K562 (cell line): ENCODE results near the gene PARD3B. TPM values are rescaled to one million over a fixed set of nuclear protein-coding genes. Genes with fewer than 3 reads are reported as not detected.

Source experiments
- ATAC-seq: fragments of 200-7000 bp; cut with Tn5 transposase; 3 replicates; pipeline ENCODE4 v1.9.1; 2020; ENCODE audit warnings: moderate library complexity
- BruUV-seq: library from RNA; stranded (reverse); fragments of 400-500 nt; replicated peaks from 2 replicates; lab custom pipeline; 2021; lab: Mats Ljungman, UMichigan
- CTCF ChIA-PET: fragments of 300-600 bp; formaldehyde crosslinking; extraction: SDS; loops from one replicate; lab custom pipeline; 2021; ENCODE audit warnings: low intra/inter-chr PET ratio; lab: Yijun Ruan, JAX
- POLR2A ChIA-PET: fragments of 300-600, 350-650 bp; sonication (Branson Sonifier 250); formaldehyde crosslinking; extraction: SDS; loops from one replicate; lab custom pipeline; 2021; ENCODE audit warnings: antibody characterized with exemption, inconsistent platforms; lab: Yijun Ruan, JAX
- DNase-seq, 4 experiments: peaks; one replicate each; pipeline versions ENCODE4 v3.0.0 to v3.0.0-alpha.2; 2011 to 2018; ENCODE audit warnings: low spot score in 3 of 4, mixed read lengths in 3 of 4; ENCODE audit errors: extremely low read depth in 1 of 4
- FAIRE-seq: peaks from 2 replicates; lab custom pipeline; 2011; peaks lifted over from hg19 to GRCh38; lab: Jason Lieb, UNC
- H2AFZ ChIP-seq: 2 replicates; pipeline ENCODE4 v1.6.0; 2011; ENCODE audit warnings: low read depth, low read length, control low read depth, inconsistent platforms
- H3K27ac ChIP-seq: fragments of 200-600 bp; 3 replicates; pipeline ENCODE4 v1.8.0; 2011; ENCODE audit warnings: low read depth, mild to moderate bottlenecking, control low read depth, inconsistent platforms, low read length, moderate library complexity, mixed read lengths; ENCODE audit errors: extremely low read depth
- H3K27me3 ChIP-seq, 2 experiments: fragments of 300-600 bp in 1 of 2; 2 replicates in 1 of 2; 3 replicates in 1 of 2; pipeline versions ENCODE4 v1.6.0 to v1.8.0; 2011; ENCODE audit warnings: inconsistent platforms in 2 of 2, low read length in 2 of 2, mild to moderate bottlenecking in 1 of 2, mixed read lengths in 1 of 2, moderate library complexity in 1 of 2; ENCODE audit not compliant: control insufficient read depth in 2 of 2, insufficient read depth in 2 of 2
- H3K36me3 ChIP-seq: fragments of 300-600 bp; 3 replicates; pipeline ENCODE4 v1.8.0; 2011; ENCODE audit warnings: mild to moderate bottlenecking, low read length, inconsistent platforms; ENCODE audit not compliant: control insufficient read depth, insufficient read depth
- H3K4me1 ChIP-seq, 2 experiments: fragments of 200-600 bp in 1 of 2; replicated peaks in 1 of 2; 2 replicates in 1 of 2; 3 replicates in 1 of 2; pipeline versions ENCODE4 v1.5.1 to v1.8.0; 2011; ENCODE audit warnings: inconsistent platforms in 2 of 2, low read length in 2 of 2, mild to moderate bottlenecking in 1 of 2, mixed read lengths in 1 of 2, moderate library complexity in 1 of 2; ENCODE audit not compliant: control insufficient read depth in 2 of 2, insufficient read depth in 2 of 2
- H3K4me2 ChIP-seq: 2 replicates; pipeline ENCODE4 v1.6.1; 2011; ENCODE audit warnings: low read length, control low read depth, inconsistent platforms, mixed read lengths; ENCODE audit not compliant: insufficient read depth
- H3K4me3 ChIP-seq: fragments of 200-600 bp; sonication (generic), shearing (Covaris generic); 2 replicates; pipeline ENCODE4 v1.5.1; 2016; ENCODE audit warnings: control low read depth, inconsistent platforms
- H3K79me2 ChIP-seq: fragments of 200-600 bp; 3 replicates; pipeline ENCODE4 v1.8.0; 2011; ENCODE audit warnings: low read length, inconsistent platforms; ENCODE audit not compliant: control insufficient read depth, insufficient read depth
- H3K9ac ChIP-seq, 2 experiments: 2 replicates each; pipeline versions ENCODE4 v1.6.0 to v1.6.1; 2011; ENCODE audit warnings: low read depth in 2 of 2, low read length in 2 of 2, control low read depth in 1 of 2, inconsistent platforms in 1 of 2, mild to moderate bottlenecking in 1 of 2, mixed read lengths in 1 of 2; ENCODE audit not compliant: insufficient read depth in 1 of 2
- H3K9me1 ChIP-seq: one replicate; pipeline ENCODE4 v1.6.0; 2011; ENCODE audit warnings: inconsistent platforms, mild to moderate bottlenecking, low read length, moderate library complexity; ENCODE audit not compliant: control insufficient read depth, insufficient read depth
- H3K9me3 ChIP-seq: replicated peaks from 2 replicates; pipeline ENCODE4 v1.5.1; 2011; ENCODE audit warnings: low read depth, low read length, inconsistent platforms; ENCODE audit not compliant: control insufficient read depth, insufficient read depth
- H4K20me1 ChIP-seq: replicated peaks from 2 replicates; pipeline ENCODE4 v1.6.1; 2011; ENCODE audit warnings: low read length, inconsistent platforms, mixed read lengths; ENCODE audit not compliant: control insufficient read depth, insufficient read depth
- CBX8 ChIP-seq: fragments of 200-600 bp; sonication (generic); IDR thresholded peaks from 2 replicates; pipeline ENCODE4 v1.6.1; 2012; ENCODE audit warnings: borderline replicate concordance, mixed run types, low read depth, mild to moderate bottlenecking, moderate library complexity, mixed read lengths, low read length, control low read depth, inconsistent platforms; ENCODE audit not compliant: poor library complexity, severe bottlenecking; ENCODE audit errors: extremely low read depth
- CLOCK ChIP-seq: fragments of 250-450 bp; sonication (Bioruptor Pico); IDR thresholded peaks from 2 replicates; pipeline ENCODE4 v1.4.0; 2020; ENCODE audit warnings: mild to moderate bottlenecking, moderate library complexity, borderline replicate concordance
- EHMT2 ChIP-seq: fragments of 450-650 bp; IDR thresholded peaks from 2 replicates; pipeline ENCODE4 v1.6.1; 2018; ENCODE audit warnings: antibody characterized with exemption
- NFE2 ChIP-seq: IDR thresholded peaks from 2 replicates; pipeline ENCODE4 v1.6.1; 2014; ENCODE audit warnings: antibody characterized with exemption, low read depth
- PPARD ChIP-seq: fragments of 250-450 bp; sonication (Bioruptor Pico); IDR thresholded peaks from 2 replicates; pipeline ENCODE4 v1.8.0; 2022; ENCODE audit warnings: inconsistent platforms, mild to moderate bottlenecking, moderate library complexity
- RERE ChIP-seq: sonication (generic); formaldehyde crosslinking; IDR thresholded peaks from 2 replicates; pipeline ENCODE4 v1.8.0; 2023; ENCODE audit warnings: missing genetic modification reagents, mild to moderate bottlenecking, borderline replicate concordance
- THRAP3 ChIP-seq: fragments of 450-650 bp; IDR thresholded peaks from 2 replicates; pipeline ENCODE4 v1.6.1; 2016; ENCODE audit warnings: mild to moderate bottlenecking, inconsistent platforms, borderline replicate concordance
- WGBS: fragments of 100-300 bp; shearing (Covaris generic); methylation state at CpG from one replicate; pipeline ENCODE4 v1.1.6; 2016; ENCODE audit warnings: low coverage, mixed read lengths; ENCODE audit not compliant: insufficient coverage; ENCODE audit errors: missing lambda C conversion rate; 5-methylcytosine and 5-hydroxymethylcytosine counted together
- in situ Hi-C: fragments of 300-500 bp; cut with MboI; formaldehyde crosslinking; loops from 4 replicates; pipeline ENCODE4 v1.15.0; 2018; ENCODE audit warnings: inconsistent platforms, mixed read lengths
- intact Hi-C: fragments of 100-400 bp; cut with micrococcal nuclease; formaldehyde crosslinking; loops from 2 replicates; pipeline ENCODE4 v1.14.2; 2022
- polyA plus RNA-seq, 8 experiments: library from polyadenylated mRNA; depleted of rRNA in 4 of 8; stranded (reverse) in 5 of 8; unstranded in 3 of 8; fragments of >200 nt; fragmentation: Nextera tagmentation in 2 of 8; fragmentation: Illumina TruSeq in 1 of 8; extraction: Ambion mirVana in 2 of 8; extraction: Trizol in 1 of 8; gene quantifications; 2 replicates each; pipeline versions ENCODE4 v1.2.1 to v1.2.3, GENCODE V29; 2011 to 2014; ENCODE audit warnings: inconsistent platforms in 1 of 8, missing spikeins in 1 of 8
- total RNA-seq, 7 experiments: library from RNA; depleted of rRNA in 6 of 7; stranded (reverse); fragments of >200 nt in 6 of 7; fragmentation: Illumina TruSeq in 2 of 7; extraction: Trizol in 2 of 7; gene quantifications; 2 replicates each; pipeline versions ENCODE4 v1.2.1 to v1.2.3, GENCODE V29; 2011 to 2021; ENCODE audit warnings: low replicate concordance in 1 of 7
- TF ChIP-seq, protein P1 (sequence below): fragments of 250-450 bp; sonication (Bioruptor Pico); IDR thresholded peaks from 2 replicates; pipeline ENCODE4 v1.4.0; 2020; ENCODE audit warnings: mild to moderate bottlenecking, moderate library complexity

PARD3B gene
- total and polyA plus RNA-seq, 9 of the 15 experiments (the other 6 are each of a cell fraction or from before 2014, with no cell fraction given), result 0.15 to 3.0 (median 1.1) TPM

DNA sequence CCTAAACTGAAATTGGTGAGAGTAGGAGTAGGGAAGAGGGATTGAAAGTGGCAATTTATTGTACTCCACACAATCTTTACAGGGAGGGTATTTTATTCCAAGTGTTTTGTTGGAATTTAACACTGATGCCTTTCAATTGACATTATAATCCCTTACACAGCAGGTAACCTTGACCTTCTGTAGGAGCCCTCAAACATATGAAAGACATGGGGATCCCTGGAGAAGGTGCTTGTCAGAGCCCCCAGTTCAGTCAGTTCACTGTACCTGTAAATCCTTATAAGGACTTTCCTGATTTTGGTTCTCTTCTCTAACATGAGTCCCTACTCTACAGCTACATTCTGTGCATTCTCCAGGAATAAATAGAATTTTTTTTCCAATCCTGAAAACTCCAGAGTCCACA, 752.1 kb downstream of the PARD3B start (continued):
- TF ChIP-seq CLOCK, result no peak

DNA sequence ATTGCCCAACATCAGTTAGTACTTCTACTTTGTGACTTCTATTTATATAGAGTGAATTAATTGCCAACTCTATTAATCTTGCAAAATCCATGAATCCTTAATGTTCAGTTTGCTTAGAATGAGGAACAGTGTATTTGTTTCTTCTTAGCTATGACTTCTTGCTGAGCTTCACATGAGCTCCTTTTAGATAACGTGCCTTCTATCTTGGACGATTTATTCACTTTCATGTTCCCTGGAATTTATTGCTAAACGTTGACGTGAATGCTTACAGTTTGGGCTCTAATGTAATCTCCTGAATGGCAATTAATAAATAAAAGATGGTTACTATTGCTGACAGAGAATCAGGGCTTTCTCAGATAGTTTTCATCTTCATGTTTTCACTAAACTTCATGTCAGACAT, 752.6 kb downstream of the PARD3B start:
- H3K9me1 ChIP-seq, result no peaks in the 10 kb centered on the region
- H2AFZ ChIP-seq, result no peak overlapping the region
- BruUV-seq, result no TSS peak
- POLR2A ChIA-PET, result no interaction called here
- no peak overlapping the region for H3K4me2 ChIP-seq
- no peak for FAIRE-seq
- no peak overlapping the region for H3K27ac ChIP-seq
- intact Hi-C loops, result no loop called here
- no peaks in the 10 kb centered on the region for H3K4me1 ChIP-seq
- H3K27me3 ChIP-seq, result no peaks in the 10 kb centered on the region
- H3K9ac ChIP-seq, result no peak overlapping the region
- 6% methylated on average over 4 of the region's 4 CpGs for WGBS
- no peaks in the 10 kb centered on the region for H3K9me3 ChIP-seq
- no peak overlapping the region for H3K4me3 ChIP-seq
- H3K36me3 ChIP-seq, result no peaks in the 10 kb centered on the region
- DNase-seq, result no peak
- CTCF ChIA-PET, result no interaction called here
- no peaks in the 10 kb centered on the region for H4K20me1 ChIP-seq
- ATAC-seq, result no peak
- in situ Hi-C loops, result no loop called here
- H3K79me2 ChIP-seq, result no peaks in the 10 kb centered on the region
- TF ChIP-seq, protein P1, sequence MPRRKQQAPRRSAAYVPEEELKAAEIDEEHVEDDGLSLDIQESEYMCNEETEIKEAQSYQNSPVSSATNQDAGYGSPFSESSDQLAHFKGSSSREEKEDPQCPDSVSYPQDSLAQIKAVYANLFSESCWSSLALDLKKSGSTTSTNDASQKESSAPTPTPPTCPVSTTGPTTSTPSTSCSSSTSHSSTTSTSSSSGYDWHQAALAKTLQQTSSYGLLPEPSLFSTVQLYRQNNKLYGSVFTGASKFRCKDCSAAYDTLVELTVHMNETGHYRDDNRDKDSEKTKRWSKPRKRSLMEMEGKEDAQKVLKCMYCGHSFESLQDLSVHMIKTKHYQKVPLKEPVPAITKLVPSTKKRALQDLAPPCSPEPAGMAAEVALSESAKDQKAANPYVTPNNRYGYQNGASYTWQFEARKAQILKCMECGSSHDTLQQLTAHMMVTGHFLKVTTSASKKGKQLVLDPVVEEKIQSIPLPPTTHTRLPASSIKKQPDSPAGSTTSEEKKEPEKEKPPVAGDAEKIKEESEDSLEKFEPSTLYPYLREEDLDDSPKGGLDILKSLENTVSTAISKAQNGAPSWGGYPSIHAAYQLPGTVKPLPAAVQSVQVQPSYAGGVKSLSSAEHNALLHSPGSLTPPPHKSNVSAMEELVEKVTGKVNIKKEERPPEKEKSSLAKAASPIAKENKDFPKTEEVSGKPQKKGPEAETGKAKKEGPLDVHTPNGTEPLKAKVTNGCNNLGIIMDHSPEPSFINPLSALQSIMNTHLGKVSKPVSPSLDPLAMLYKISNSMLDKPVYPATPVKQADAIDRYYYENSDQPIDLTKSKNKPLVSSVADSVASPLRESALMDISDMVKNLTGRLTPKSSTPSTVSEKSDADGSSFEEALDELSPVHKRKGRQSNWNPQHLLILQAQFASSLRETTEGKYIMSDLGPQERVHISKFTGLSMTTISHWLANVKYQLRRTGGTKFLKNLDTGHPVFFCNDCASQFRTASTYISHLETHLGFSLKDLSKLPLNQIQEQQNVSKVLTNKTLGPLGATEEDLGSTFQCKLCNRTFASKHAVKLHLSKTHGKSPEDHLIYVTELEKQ (CRISPR knock-in tag), result no peak
- TF ChIP-seq CBX8, result no peak
- TF ChIP-seq THRAP3, result no peak
- no peak for TF ChIP-seq NFE2
- TF ChIP-seq RERE, result no peak
- no peak for TF ChIP-seq EHMT2
- TF ChIP-seq PPARD, result no peak
